NCI-H524 (cell line): Measurements from ENCODE around the gene ACOXL.

Source experiments
- DNase-seq, 2 experiments: peaks; one replicate each; lab custom pipeline; 2025; lab: John Stamatoyannopoulos, UW

Gene ACOXL

DNA sequence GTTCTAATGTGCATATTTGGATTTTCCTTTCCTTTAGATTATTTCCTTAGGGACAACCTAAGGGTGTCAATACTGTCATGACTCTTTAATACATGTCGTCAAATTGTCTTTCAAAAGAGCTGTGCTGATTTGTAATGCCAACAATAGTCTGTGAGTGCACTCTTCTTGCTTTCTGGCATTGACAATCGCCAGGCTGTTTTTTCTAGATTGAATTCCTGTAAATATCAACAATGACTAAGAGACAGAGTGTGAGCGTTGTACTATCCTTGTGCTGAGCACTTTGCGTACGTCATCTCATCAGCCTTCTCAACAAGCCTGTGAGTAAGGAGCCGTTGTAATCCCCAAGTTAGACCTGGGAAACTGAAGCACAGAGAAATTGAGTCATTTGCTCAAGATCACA, 96.0 kb downstream of the ACOXL start:
- DNase-seq: no peak

DNA sequence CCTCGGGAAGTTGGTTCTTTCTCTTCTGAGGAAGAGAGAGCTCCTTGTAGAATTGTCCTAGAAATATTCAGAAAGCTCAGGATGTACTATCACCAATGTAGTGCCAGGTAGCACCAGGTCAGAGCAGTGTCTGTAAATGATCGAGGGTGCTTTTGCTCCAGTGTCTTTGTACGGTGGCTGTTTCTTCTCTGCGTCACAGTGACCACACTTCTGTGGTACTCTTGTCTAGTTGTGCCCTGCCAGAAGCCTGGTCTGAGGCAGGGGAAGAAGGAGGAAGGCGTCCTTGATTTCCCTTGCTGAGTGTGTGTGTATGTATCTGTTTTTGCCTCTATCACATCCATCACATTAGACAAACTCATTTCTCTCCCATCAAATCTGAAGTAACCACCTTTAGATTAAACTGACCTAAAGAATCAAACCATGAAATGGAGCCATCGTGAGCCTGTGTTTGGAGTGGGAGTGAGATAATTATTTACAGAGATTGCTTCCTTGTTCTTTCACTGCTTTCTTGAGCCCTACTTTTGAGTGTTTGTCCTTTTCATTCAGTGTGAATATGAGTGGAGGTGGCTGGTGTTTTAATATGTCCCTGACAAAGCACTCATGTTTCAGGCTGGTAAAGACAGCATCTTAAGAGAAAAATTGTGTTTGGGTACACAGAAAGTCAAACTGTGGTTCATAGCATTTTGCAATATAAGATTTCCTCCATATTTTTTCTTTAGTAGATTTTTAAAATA, 97.2 kb downstream of the ACOXL start:
- DNase-seq: no peak

DNA sequence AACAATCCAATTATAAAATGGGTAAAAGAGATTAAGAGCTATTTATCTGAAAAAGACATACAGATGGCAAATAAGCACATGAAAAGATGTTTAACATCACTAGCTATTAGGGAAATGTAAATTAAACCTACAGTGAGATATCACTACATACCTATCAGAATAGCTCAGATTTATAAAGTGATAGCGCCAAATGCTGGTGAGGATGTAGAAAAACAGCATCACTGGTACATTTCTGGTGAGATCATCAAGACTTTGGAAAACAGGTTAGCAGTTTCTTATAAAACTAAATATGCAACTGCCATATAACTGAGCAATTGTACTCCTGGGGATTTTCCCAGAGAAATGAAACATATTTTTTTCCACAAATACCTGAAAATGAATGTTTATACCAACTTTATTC, 100.4 kb downstream of the ACOXL start:
- DNase-seq: no peak

DNA sequence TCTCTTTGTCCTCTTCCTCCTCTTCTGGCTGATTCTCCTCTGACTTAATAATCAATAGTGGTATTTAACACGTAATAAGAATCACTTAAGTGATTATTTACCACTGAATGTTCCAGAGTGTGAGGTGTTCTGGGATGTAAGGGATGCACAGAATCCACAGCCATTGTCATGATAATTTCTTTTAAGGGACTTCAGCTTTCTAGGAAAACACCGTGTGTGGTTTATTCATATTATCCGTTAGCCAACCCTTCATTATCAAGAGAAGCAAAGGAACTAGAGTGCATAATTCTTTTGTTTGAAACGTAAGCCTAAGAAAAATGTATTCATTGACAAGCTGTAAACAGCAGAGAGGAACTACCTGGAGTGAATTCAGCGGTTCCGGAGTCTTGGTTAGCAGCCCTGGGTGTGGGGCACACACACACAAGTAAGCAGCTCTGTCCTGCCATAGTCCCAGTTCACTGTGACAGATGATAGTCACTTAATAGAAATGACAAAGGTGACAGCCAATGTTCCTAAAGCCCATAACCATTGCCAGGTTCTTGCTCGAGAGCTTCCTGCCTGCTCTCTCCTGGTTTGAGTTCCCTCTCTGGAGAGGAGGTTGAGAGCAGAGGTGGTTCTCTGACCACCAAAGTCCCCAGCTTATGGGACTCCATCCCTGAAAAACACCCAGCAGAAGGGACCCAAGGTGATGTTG, 101.9 kb downstream of the ACOXL start:
- DNase-seq: no peak

DNA sequence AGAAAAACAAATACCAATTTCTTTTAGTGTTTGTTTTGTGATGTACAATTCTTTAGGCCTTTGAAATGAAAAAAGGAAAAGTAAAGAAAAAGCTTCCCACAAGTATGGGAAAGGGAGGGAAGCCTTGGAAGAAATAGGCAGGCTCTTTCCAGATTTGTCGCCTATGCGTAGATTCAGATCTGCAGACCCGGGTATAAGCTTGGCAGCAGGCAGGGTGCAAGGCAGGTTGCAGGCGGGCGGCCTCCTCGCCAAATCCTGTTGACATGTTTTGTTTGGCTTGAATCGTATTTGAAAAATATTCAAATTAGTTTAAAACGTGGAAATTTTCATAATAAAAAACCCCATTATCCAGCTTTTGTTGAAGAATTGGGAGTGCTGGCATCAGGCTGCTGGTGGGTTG, 104.3 kb downstream of the ACOXL start:
- no peak for DNase-seq

DNA sequence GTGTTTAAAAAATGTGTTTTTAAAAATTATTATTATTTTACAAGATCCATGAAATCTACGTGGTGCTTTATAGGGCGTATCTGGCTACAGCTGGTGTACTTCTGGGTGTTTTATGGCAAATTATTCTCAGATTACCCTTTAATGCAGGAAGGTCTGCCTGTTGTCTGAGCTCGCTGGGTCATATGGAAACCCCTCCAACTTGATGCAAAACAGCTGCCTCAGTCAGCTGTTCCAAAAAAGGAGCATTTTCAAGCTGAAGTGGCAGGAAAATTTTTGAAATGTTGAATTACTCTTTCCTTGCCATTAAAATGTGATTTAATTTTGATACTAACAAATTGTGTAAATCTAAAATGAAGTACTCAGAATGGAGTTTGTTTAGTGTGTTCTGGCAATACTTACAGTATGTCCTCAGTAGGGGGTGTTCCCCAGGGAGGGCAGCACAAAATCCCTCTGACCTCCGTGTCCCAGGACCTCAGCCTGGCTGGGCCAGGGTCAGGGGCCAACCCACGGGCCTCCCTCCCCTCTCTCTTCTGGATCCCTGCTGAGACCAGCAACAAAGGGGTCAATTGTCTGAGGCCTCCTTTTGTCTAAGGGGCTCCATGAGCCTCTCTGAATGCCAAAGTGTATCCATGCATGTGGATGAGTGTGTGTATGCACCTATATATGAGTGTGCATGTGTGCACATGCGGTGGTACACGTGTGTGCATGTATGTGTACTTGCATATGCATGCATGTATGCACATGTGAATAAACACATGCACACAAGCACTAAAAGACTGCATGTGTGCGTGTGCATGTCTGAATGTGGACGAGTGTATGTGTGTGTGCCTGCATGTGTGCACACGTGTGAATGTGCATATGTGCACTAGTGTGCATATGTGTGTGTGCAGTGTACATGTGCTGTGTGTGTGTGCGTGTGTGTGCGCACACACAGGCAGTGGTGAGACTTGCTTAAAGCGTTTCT, 105.4 kb downstream of the ACOXL start:
- DNase-seq: peak in 1 of 2 experiments; percentile 44

DNA sequence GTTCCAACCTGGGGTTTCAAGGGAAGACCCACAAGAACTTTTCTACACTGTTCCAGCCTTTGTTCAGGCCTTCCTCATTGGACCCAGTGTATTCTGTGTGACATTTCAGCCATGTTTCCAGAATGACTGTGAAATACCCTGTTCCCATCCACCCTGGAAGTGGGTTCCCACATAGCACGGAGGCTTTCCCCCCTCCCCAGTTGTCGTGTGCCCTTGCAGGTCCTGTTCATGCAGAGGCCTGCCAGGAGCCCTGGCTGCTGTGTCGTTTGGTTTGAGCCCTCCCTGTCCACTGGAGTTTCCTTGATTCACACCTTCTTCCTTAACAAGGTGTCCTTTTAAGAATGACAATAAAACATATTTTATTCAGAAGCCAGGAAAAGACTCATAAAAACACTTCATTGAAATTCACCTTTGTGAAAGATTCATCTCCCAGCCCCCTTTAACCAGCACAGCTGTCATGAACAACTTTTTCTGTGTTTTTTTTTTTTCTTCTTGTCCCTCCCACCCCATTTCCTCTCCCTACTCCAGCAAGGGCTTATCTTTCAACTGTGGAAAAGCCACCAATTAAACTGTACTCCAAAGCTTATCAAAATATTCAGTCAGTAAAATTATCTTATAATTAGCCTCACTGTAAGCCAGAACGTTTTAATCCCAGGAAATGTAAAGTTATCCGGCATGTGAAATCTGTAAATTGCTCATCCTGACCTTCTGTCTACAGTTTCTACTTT, 106.4 kb downstream of the ACOXL start:
- DNase-seq: peak in 1 of 2 experiments; percentile 16

DNA sequence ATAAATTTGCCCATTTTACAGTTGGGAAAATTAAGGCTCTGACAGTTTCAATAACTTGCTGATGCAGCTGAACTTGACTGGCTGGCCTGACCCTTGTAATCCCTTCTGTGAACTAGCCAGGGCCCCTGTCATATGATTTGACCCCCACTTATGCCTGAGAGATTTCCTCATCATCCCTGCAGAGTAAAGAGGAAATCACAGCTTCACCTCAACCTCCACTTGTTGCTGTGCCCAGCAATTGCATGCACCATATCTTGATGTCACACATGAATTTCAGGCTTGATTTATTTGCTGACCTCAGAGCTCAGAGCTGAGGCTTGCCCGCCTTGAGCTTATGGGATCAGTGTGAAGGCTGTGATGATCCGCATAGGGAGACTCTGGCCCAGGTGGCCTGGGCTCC, 108.1 kb downstream of the ACOXL start:
- DNase-seq: no peak

DNA sequence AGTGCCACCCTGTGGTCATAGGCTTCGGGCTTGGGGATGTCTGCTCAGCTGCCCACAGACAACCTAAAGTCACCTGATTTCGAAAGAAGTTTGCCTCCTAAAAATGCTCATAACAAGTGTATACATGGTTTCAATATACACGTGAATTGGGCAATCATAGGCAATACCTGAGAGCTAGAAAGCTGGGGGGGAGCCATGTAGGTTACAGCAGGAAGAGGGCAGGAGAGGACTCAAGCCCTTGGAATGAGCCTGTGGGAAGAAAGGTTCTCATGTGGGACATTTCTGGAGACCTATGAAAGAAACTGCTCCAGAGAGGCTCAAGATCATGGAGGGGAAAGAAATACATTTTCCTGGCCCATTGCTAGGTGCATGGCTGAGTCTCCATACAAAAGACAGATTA, 109.7 kb downstream of the ACOXL start:
- no peak for DNase-seq

DNA sequence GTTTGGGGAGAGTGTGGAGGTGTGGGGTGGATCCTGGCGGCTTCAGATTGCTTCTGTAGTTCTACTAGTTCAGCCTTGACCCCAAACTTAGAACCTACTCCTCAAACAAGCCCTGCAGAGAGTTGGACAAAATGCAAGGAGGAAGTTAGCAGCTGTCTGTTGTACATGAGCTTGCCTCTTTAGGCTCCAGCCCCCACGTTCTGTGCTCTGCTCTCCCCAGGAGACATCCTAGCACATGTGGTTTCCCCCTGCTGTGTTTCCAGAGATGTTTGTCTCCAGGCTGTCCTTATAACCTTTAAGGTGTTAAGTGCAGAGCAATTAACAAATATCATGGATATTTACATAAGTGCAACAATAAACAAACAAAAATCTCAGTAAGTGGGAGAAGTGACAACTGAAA, 111.1 kb downstream of the ACOXL start:
- DNase-seq: no peak

DNA sequence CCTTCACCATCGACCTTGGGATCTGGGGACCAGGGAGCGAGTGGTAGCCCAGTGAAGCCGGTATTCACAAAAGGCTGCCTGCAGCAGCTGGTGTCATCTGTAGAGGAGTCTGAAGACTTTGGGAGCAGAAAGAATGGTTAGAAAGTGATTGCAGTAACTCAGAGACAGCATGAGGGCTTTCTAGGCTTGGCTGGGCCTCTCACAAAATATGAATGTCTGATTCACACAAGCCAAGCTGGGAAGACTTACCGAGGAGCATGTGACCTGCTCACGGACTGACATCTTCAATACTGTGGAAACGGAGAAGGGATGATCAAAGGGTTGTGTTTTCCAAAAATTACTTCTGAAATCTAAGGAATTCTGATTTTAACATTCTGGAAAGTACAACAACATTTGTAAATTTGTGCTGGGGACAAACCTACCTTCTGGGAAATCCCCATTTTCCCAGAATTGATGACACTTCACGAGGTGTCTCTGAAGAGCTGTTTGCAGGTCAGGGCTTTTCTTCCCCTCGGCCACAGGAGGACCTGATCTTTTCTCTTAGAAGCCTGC, 111.7 kb downstream of the ACOXL start:
- DNase-seq: no peak

DNA sequence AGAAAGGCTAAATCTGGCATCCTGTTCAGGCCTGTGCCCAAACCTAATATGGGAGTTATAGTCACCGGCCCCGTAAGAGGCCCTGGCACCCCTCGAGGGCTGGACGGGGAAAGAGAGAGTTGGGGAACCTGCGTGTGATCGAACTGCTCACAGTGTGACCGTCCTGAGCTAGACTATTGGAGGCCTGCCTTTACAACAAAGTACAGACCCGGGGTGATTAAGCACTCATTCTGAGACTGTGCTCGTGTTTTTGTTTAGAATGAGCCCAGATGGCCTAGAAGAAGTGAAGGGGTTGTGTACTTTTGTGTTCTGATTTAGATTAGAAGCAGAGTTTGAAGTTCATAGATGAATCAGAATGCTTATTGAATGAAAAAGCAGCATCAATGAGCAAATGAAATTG, 115.3 kb downstream of the ACOXL start:
- no peak for DNase-seq

DNA sequence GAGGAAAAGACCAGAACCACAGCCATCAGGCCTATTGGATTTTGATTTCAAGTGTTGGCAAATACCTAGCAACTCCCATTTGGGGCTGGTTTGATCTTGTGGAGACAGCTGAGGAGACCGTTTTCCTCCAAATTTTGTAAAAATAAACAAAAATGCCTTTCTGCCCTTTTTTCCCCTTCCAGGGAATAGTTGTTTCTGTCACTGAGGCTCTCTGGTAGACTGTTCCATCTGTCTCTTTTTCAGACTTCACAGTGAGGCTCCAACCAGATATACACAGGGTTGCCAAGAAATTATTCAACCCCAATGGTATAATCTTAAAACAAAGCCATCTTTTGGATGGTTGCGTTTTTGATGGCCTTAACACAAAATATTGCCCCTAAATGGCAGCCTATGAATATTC, 115.7 kb downstream of the ACOXL start:
- no peak for DNase-seq

DNA sequence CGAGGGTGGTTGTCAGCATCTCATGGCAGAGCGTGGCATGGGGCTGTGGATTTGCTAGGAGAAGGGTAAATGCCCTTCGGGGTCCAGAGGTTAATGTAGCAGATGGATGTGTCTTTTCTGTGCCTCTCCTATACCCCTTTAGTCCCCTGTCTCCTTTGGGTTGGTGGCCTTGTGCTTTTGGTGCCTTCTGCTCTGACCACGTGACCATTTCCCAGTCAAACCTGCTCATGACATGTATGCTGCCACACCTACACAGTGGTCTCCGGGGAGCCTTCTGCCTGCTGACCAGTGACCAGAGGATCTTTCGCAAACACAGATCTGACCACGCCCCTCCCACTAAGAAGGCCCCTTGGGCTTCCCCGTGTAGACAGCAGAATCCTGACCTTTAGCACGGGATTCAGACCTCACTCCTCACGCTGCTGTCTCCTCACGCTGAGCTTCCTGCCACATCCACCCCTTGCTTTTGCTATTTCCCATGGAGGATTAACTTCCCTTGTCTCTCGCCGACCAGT, 116.2 kb downstream of the ACOXL start:
- DNase-seq: no peak

DNA sequence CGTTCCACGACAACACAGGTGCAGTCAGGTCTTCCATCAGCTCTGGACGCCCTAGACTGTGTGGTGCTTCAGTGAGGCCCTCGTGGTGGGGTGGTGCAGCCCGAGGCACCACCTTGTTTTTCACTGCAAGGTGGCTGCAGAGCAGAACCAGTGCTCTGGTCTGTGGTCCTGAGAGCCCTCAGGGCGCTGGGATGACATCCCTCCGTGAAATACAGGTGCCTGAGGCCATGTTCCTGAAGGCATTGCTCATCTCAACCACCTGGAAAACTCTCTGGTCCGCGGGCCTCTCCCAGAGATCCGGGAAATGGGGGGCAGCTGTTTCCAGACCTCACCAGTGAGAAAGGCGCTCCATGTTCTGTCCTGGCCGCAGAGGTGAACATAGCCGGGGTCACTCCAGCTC, 119.2 kb downstream of the ACOXL start:
- no peak for DNase-seq

DNA sequence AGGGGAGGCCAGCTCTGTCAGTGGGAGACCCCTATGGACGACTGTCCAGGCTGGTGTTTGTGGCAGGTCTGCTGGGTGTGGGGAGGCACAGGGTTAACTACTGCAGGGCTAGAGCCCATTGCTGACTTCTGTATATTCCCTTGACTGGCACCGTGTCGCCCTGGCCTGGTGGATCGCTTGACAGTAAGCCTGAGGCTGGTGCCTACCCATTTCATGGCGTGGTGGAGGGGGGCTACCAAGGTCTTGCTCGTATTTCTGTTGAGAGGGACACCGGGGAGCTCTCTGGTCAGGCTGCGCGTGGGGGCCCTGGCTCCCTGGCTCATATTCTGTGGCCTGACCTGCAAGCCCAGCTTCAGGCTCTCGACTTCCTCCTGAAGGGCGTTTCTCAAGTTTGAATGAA, 119.7 kb downstream of the ACOXL start:
- DNase-seq: no peak

DNA sequence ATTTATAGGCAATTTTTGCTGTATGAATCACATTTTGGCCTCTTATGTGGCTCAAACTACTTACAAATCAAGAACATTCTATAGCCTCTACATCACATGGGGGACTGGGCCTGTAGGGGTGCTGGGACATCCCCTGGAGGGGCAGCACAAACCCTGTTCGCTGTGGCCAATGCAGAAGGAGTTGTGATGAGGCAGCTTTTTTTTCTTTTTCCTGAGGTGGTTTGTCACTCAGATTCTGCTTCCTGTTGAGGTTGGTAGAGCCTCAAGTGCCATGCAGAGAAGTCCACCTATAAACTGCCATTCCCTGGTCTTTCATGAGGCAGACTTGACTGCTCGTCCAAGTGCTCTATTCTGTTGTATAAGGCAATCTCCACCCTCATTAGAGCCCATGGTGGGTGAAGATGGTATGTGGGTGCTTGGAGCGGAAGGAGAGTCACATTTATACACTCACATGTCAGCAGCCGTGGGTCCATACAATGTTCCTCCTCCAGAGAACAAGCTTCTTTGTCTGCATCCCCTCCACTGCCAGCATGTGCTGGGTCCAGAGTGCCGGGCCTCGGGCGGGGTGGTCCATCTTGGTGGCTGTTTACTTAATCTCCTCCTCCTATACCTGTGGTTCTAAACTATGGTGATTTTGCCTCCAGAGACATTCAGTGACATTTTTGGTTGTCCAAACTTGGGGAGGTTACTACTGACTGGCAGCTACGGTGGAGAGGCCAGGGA, 120.3 kb downstream of the ACOXL start:
- DNase-seq: no peak

DNA sequence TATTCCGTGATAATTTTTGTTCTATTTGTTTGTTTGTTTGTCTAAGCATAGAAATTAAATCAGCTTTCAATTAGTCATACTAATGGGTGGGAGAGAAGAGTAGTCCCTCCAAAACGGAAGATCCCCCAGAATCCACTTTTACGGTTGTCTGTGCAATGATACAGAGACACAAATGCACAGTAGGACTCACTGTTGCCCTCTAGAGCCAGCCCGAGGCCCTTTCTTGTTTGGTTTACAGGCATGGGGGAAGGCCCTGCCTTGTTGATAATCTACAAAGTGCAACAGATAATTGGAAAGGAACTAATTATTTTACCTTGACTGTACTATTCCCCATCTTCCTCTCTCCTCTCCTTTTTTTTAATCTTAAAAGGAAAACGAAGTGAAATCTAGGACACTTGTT, 121.1 kb downstream of the ACOXL start:
- DNase-seq: peak in 1 of 2 experiments; percentile 43

DNA sequence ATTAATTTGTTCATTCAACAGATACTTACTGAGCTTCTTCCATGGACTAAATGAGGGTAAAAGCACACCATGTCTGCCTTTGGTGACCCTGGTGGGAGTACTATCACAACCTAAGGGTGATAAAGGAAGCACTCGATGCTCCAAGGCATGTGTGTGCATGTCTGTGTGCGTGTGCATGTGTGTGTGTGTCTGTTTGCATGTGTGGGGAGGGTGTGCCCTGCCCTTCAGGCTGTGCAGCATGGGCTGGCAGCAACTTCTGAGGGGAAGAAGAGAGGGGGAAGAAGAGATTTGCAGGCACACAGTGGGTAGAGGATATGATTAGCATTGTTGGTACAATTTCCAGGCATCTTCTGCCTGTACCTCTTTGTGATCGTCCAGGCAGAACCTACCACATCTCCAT, 121.6 kb downstream of the ACOXL start:
- no peak for DNase-seq

DNA sequence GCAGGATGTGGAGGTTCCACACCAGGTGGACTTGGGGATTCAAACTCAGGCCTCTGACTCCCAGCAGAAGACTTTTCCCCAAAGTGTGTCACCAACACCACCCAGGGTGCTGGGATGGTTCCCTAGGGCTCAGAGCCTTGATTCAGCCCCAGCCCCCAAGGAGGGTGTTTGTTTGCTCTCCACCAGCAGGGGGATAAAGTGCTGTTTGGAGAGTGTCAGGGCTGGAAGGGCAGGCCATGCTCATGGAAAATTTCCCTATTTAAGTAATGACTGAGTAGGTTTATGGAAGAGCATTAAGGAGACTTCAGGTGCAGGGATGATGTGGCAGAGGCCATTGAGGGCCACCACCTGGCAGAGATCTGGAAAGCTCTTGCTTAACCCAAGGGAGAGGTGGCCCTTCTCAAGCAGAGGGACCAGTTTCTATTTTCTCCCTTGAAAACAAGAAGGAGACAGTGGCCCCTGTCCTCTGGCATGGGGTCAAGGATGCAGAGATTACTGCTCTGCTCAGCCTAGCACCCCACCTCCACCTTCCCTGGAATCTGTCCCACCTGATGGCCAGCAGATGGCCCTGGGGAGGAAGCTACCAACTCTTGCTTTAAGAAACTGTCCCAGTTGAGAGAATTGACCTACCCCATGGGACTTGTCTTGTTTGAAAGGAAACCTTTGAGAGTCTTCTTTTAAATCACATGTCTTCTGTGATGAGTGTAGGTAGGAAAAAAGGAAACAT, 122.1 kb downstream of the ACOXL start:
- peak in 1 of 2 experiments; percentile 1 for DNase-seq
